ENCODE results near the gene HAGH.

The HAGH gene

DNA sequence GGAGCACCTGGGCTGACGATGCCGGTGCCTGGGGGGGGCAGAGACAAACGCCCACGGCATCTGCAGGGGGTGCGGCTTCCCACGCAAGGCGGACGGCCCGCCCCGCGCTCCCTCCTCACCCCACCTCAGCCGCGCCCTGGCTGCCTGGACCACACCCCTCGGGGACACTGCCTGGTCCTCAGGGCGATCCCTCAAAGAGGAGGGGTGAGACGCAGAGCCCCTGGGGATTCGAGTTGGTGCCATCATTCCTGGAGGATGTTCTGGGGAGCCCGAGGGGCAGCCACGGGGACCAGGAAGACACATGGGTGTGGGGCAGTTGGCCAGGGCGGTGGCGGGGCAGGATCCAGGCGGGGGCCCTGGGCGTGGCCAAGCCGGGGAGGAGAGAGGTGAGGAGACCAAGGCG lies 37.0 kb downstream of the HAGH start:
- ChIA-PET POLR2A (no interaction called here), CTCF (no interaction called here)
- DNase-seq (ENCODE audit: extremely low spot score), result no peak
- TF ChIP-seq, protein P1, sequence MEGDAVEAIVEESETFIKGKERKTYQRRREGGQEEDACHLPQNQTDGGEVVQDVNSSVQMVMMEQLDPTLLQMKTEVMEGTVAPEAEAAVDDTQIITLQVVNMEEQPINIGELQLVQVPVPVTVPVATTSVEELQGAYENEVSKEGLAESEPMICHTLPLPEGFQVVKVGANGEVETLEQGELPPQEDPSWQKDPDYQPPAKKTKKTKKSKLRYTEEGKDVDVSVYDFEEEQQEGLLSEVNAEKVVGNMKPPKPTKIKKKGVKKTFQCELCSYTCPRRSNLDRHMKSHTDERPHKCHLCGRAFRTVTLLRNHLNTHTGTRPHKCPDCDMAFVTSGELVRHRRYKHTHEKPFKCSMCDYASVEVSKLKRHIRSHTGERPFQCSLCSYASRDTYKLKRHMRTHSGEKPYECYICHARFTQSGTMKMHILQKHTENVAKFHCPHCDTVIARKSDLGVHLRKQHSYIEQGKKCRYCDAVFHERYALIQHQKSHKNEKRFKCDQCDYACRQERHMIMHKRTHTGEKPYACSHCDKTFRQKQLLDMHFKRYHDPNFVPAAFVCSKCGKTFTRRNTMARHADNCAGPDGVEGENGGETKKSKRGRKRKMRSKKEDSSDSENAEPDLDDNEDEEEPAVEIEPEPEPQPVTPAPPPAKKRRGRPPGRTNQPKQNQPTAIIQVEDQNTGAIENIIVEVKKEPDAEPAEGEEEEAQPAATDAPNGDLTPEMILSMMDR (IDR thresholded peaks at IDR 0.05; ENCODE audit: control extremely low read depth, extremely low read depth, low read depth, missing control alignments), result no peak

DNA sequence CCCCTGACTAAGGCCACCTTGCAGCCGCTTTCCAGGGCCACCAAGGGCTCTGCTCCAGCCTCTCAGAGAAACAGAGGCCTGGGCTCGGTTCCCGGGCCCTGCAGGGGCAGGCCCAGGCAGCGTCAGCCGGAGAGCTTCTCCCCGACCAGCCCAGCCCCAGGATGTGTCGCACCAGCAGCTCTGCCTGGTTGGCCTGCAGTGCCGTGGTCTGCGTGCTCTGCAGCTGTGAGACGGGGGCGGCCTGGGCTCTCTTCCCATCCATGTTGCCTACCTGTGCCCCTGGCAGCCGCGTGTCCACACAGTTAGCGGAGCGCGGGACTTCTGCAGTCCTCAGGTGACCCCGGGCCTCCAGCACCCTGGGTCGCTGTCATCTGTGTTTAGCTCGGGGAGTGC lies 37.9 kb downstream of the HAGH start:
- no peak for DNase-seq (ENCODE audit: extremely low spot score)
- ChIA-PET POLR2A (no interaction called here), CTCF (interaction anchor here (1.1 kb wide), 1 partner anchor 16 kb away, joined by 4 read pairs; the partner anchor contains the start of genes EME2 and MRPS34)
- TF ChIP-seq, protein P1 (IDR thresholded peaks at IDR 0.05; ENCODE audit: control extremely low read depth, extremely low read depth, low read depth, missing control alignments), result no peak

DNA sequence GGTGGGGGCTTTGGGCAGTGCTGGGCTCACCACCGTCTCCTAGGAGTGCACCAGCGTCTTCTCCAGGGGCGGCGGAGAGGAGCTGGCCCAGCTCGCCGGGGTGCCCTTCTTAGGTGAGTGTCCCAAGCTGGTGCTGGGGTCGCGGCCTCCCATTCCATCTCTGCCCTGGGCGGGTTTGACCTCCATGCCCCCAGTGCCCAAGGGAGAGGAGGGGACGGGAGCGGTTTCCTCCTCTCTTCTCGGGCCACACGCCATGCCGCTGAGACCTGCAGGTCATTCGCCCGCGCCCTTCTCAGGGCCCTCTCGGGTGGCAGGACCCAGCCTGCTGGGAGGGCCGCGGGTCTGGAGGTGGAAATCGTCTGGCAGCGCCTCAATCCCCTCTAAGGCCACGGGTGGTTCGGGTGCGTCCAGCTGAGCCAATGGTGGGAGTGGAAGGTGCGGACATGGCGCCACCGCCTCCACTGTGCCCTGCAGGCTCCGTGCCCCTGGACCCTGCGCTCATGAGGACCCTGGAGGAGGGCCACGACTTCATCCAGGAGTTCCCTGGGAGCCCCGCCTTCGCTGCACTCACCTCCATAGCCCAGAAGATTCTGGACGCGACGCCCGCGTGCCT lies 38.4 kb downstream of the HAGH start:
- ChIA-PET POLR2A (no interaction called here), CTCF (interaction anchor here (1.1 kb wide), 1 partner anchor 15 kb away, joined by 4 read pairs; the partner anchor contains the start of genes EME2 and MRPS34)
- no peak for DNase-seq (ENCODE audit: extremely low spot score)
- TF ChIP-seq, protein P1 (IDR thresholded peaks at IDR 0.05; ENCODE audit: control extremely low read depth, extremely low read depth, low read depth, missing control alignments), result no peak

DNA sequence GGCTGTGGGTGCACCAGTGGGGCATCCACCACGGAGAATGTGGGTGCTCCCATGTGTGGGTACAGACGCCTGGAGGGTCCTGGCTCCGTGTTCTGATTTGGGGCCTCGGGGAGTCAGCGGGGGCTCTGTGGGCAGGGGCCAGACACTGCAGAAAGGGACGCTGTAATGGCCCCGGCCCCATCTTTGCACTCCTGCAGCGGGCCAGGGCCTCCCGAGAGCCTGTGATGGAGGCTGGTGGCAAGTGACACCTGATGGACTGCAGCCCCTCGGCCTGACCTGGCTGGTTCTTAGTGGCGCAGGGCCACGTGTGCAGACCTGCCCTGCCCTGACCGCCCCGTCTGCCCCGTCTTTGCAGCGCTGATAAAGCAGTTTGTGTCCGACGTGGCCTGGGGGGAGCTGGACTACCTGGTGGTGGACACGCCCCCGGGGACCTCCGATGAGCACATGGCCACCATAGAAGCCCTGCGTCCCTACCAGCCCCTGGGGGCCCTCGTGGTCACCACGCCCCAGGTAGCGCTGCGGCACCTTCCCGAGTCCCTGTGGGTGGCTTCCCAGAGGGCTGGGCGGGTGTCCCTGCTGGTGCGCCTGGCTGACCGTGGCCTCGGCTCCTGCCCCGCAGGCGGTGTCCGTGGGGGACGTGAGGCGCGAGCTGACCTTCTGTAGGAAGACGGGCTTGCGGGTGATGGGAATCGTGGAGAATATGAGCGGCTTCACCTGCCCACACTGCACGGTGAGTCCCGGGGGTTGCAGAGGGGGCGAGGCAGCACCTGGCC lies 39.1 kb downstream of the HAGH start:
- no peak for DNase-seq (ENCODE audit: extremely low spot score)
- CTCF ChIA-PET, result interaction anchor here (1.1 kb wide), 1 partner anchor 15 kb away, joined by 4 read pairs; the partner anchor contains the start of genes EME2 and MRPS34
- TF ChIP-seq, protein P1 (IDR thresholded peaks at IDR 0.05; ENCODE audit: control extremely low read depth, extremely low read depth, low read depth, missing control alignments), result no peak
- POLR2A ChIA-PET, result no interaction called here

DNA sequence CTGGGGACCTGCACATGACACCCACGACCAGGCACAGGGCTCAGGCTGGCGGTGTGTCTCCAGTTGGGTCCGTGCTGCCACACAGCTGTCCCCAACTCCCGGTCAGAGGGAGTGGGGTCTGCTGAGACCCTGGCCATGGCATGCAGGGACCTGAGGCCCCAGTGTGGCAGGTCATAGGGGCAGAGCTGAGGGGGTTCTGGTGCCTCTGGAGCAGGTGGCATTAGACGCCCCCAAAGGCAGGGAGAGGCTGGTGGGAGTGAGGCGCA lies 39.6 kb downstream of the HAGH start:
- CTCF ChIA-PET, result no interaction called here
- TF ChIP-seq, protein P1 (IDR thresholded peaks at IDR 0.05; ENCODE audit: control extremely low read depth, extremely low read depth, low read depth, missing control alignments), result no peak
- POLR2A ChIA-PET, result no interaction called here
- DNase-seq (ENCODE audit: extremely low spot score), result no peak

DNA sequence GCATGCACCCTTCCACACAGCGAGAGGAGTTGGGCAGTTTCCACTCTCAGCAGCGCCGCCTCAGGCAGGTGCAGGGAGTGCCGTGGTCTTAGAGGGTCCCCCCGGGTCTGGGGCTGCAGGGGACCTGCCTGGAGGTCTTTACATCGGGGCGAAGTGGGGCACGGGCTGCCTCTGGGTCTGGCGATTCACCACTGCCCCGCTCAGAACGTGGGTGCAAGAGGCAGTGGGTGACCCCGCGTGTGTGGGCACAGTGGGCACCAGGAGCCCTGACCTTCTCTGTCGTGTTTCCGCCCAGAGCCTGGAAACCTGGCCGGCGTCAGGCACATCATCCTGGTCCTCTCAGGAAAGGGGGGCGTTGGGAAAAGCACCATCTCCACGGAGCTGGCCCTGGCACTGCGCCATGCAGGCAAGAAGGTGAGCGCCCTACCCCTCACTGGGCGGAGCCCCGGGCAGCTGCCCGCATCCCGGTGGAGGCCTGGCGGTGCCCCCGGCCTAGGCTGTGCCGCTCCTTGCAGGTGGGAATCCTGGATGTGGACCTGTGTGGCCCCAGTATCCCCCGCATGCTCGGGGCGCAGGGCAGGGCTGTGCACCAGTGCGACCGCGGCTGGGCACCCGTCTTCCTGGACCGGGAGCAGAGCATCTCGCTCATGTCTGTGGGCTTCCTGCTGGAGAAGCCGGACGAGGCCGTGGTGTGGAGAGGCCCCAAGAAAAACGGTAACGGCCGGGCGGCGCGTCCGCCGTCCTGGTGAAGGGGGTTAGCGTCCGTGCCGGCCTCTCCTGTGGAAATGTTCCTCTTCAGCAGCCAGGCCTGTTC lies 40.2 kb downstream of the HAGH start:
- TF ChIP-seq, protein P1 (IDR thresholded peaks at IDR 0.05; ENCODE audit: control extremely low read depth, extremely low read depth, low read depth, missing control alignments), result no peak
- ChIA-PET POLR2A (no interaction called here), CTCF (no interaction called here)
- DNase-seq (ENCODE audit: extremely low spot score), result no peak
